Endothelial cell of umbilical vein (primary cell): Measurements from ENCODE around the gene TEX264. TPM values are rescaled to one million over a fixed set of nuclear protein-coding genes. Genes with fewer than 3 reads are reported as not detected.

Experiments
- BruUV-seq: library from RNA; stranded (reverse); fragments of 400-500 nt; replicated peaks from 2 replicates; lab custom pipeline; 2021; lab: Mats Ljungman, UMichigan
- CTCF ChIA-PET: fragments of 300-600, 350-600 bp; sonication (Branson Sonifier 250); formaldehyde crosslinking; loops from one replicate; lab custom pipeline; 2021; ENCODE audit warnings: antibody characterized with exemption, inconsistent platforms; lab: Charles Lee
- POLR2A ChIA-PET: fragments of 300-600, 350-600 bp; sonication (Branson Sonifier 250); formaldehyde crosslinking; loops from one replicate; lab custom pipeline; 2021; ENCODE audit warnings: antibody characterized with exemption, inconsistent platforms; lab: Charles Lee
- DNase-seq: peaks from one replicate; pipeline ENCODE4 v3.0.0-alpha.2; 2011; ENCODE audit warnings: low read depth, low spot score
- FAIRE-seq: peaks from 2 replicates; lab custom pipeline; 2011; peaks lifted over from hg19 to GRCh38; lab: Jason Lieb, UNC
- H2AFZ ChIP-seq: 2 replicates; pipeline ENCODE4 v1.6.0; 2012; ENCODE audit warnings: low read depth, low read length, control low read depth, inconsistent platforms
- H3K27ac ChIP-seq: 2 replicates; pipeline ENCODE4 v1.5.1; 2011; ENCODE audit warnings: low read depth, mild to moderate bottlenecking, control low read depth, low read length, moderate library complexity; ENCODE audit not compliant: insufficient read depth
- H3K27me3 ChIP-seq, 2 experiments: 2 replicates each; pipeline versions ENCODE4 v1.6.0 to v1.6.1; 2011; ENCODE audit warnings: low read length in 2 of 2, mixed read lengths in 1 of 2; ENCODE audit not compliant: control insufficient read depth in 2 of 2, insufficient read depth in 2 of 2
- H3K36me3 ChIP-seq, 2 experiments: 2 replicates in 1 of 2; 3 replicates in 1 of 2; pipeline ENCODE4 v1.5.1; 2011; ENCODE audit warnings: low read length in 2 of 2, mild to moderate bottlenecking in 1 of 2, moderate library complexity in 1 of 2; ENCODE audit not compliant: control insufficient read depth in 2 of 2, insufficient read depth in 2 of 2; ENCODE audit errors: extremely low read depth in 1 of 2
- H3K4me1 ChIP-seq: 3 replicates; pipeline ENCODE4 v1.5.1; 2011; ENCODE audit warnings: mild to moderate bottlenecking, low read length; ENCODE audit not compliant: control insufficient read depth, insufficient read depth; ENCODE audit errors: extremely low read depth
- H3K4me2 ChIP-seq: 2 replicates; pipeline ENCODE4 v1.6.1; 2011; ENCODE audit warnings: low read length, control low read depth, mixed read lengths; ENCODE audit not compliant: insufficient read depth
- H3K4me3 ChIP-seq, 3 experiments: fragments of 200-600 bp in 1 of 3; sonication (generic), shearing (Covaris generic) in 1 of 3; replicated peaks in 1 of 3; 2 replicates each; pipeline ENCODE4 v1.5.1; 2011 to 2016; ENCODE audit warnings: control low read depth in 3 of 3, low read length in 3 of 3, mild to moderate bottlenecking in 2 of 3, inconsistent platforms in 1 of 3, low read depth in 1 of 3, moderate library complexity in 1 of 3; ENCODE audit not compliant: insufficient read depth in 1 of 3
- H3K79me2 ChIP-seq: 2 replicates; pipeline ENCODE4 v1.6.0; 2012; ENCODE audit warnings: low read length, inconsistent platforms; ENCODE audit not compliant: control insufficient read depth, insufficient read depth
- H3K9ac ChIP-seq: replicated peaks from 2 replicates; pipeline ENCODE3; 2011; ENCODE audit warnings: low read length, control low read depth; ENCODE audit not compliant: insufficient read depth; ENCODE audit errors: extremely low read depth
- H3K9me1 ChIP-seq: replicated peaks from 3 replicates; pipeline ENCODE4 v1.6.0; 2011; ENCODE audit warnings: mild to moderate bottlenecking, low read length; ENCODE audit not compliant: control insufficient read depth, insufficient read depth; ENCODE audit errors: extremely low read depth
- H3K9me3 ChIP-seq: replicated peaks from 2 replicates; pipeline ENCODE4 v1.5.1; 2012; ENCODE audit warnings: low read length, inconsistent platforms; ENCODE audit not compliant: control insufficient read depth, insufficient read depth
- H4K20me1 ChIP-seq: replicated peaks from 2 replicates; pipeline ENCODE3; 2011; ENCODE audit warnings: mild to moderate bottlenecking, low read length; ENCODE audit not compliant: control insufficient read depth, insufficient read depth; ENCODE audit errors: extremely low read depth
- EZH2 ChIP-seq: IDR thresholded peaks from 2 replicates; pipeline ENCODE4 v1.6.1; 2012; ENCODE audit warnings: borderline replicate concordance, low read depth, mild to moderate bottlenecking, moderate library complexity, low read length, inconsistent platforms; ENCODE audit not compliant: severe bottlenecking
- FOS ChIP-seq: IDR thresholded peaks from 2 replicates; pipeline ENCODE4 v1.6.1; 2011; ENCODE audit warnings: mild to moderate bottlenecking, low read length, moderate library complexity, borderline replicate concordance; ENCODE audit not compliant: insufficient read depth
- GATA2 ChIP-seq: IDR thresholded peaks from 2 replicates; pipeline ENCODE4 v1.7.0; 2011; ENCODE audit warnings: low read depth, mild to moderate bottlenecking, moderate library complexity, mixed read lengths, low read length; ENCODE audit not compliant: insufficient read length, insufficient read depth
- JUN ChIP-seq: IDR thresholded peaks from 2 replicates; pipeline ENCODE4 v1.6.1; 2011; ENCODE audit warnings: borderline replicate concordance, low read depth; ENCODE audit not compliant: insufficient read length, insufficient read depth
- MYC ChIP-seq: IDR thresholded peaks from one replicate; pipeline ENCODE4 v1.6.1; 2011; ENCODE audit warnings: mild to moderate bottlenecking, low read depth, low read length
- POLR2A ChIP-seq: IDR thresholded peaks from 2 replicates; pipeline ENCODE4 v1.6.1; 2012; ENCODE audit warnings: low read depth, mild to moderate bottlenecking, control low read depth, low read length
- POLR2AphosphoS5 ChIP-seq: IDR thresholded peaks from 2 replicates; pipeline ENCODE4 v1.6.1; 2012; ENCODE audit warnings: low read depth, mild to moderate bottlenecking, control low read depth, low read length, moderate library complexity; ENCODE audit not compliant: insufficient read depth
- dilution Hi-C: fragments of 300-500 bp; cut with MboI; formaldehyde crosslinking; loops from one replicate; pipeline ENCODE4 v1.15.0; 2019; ENCODE audit warnings: low sequenced_read_pairs; ENCODE audit not compliant: extremely low pct_ligation_motif_present
- intact Hi-C: fragments of 100-400 bp; cut with micrococcal nuclease; formaldehyde crosslinking; loops from one replicate; pipeline ENCODE4 v1.10.0; 2022
- polyA plus RNA-seq, 4 experiments: library from polyadenylated mRNA; depleted of rRNA in 3 of 4; stranded (reverse) in 3 of 4; unstranded in 1 of 4; fragments of >200 nt; gene quantifications; 2 replicates each; pipeline versions ENCODE4 v1.2.1 to v1.2.3, GENCODE V29; 2011 to 2012; ENCODE audit warnings: missing spikeins in 1 of 4
- total RNA-seq: library from RNA; stranded (reverse); gene quantifications from 2 replicates; pipeline ENCODE4 v1.2.3, GENCODE V29; 2021
- TF ChIP-seq, protein P1 (sequence below): IDR thresholded peaks from 2 replicates; pipeline ENCODE4 v1.6.1; 2011; ENCODE audit not compliant: insufficient read depth, insufficient read length
- TF ChIP-seq, protein P2 (sequence below), 2 donors: IDR thresholded peaks; 1 replicate in 1 of 2; 2 replicates in 1 of 2; pipeline ENCODE4 v1.5.1; 2011; ENCODE audit warnings: low read length in 2 of 2, mild to moderate bottlenecking in 2 of 2, moderate library complexity in 2 of 2, control low read depth in 1 of 2, inconsistent platforms in 1 of 2, low read depth in 1 of 2; ENCODE audit not compliant: insufficient read depth in 1 of 2; ENCODE audit errors: extremely low read depth in 1 of 2

The TEX264 gene
- total and polyA plus RNA-seq, 2 donors (not counting 3 experiments of a cell fraction or from before 2014, with no cell fraction given): 29.0 to 89.7 TPM

DNA sequence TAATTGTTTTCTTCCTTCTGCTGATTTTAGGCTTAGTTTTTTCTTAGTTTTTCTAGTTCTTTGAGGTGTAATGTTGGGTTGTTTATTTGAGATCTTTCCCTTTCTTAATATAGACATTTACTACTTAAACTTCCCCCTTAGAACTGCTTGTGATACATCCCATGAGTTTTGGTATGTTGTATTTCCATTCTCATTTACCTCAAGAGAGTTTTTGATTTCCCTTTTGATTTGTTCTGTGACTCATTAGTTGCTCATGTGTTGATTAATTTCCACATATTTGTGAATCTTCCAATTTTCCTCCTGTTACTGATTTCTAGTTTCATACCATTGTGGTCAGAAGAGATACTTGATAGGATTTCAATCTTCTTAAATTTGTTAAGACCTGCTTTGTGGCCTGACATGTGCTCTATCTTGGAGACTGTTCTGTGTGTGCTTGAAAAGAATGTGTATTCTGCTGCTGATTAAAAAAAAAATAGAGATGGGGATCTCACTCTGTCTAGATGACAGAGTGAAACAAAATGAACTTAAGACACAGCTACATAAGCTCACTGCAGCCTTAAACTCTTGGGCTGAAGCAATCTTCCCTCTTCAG lies 58.1 kb downstream of the TEX264 start:
- H3K9me1 ChIP-seq: no peaks in the 10 kb centered on the region
- H3K4me3 ChIP-seq: no peak overlapping the region
- peaks cover 0 to 2% of the 10 kb centered on the region in 2 experiments for H3K27me3 ChIP-seq
- H3K27ac ChIP-seq: no peak overlapping the region
- no peak overlapping the region for H2AFZ ChIP-seq
- ChIA-PET POLR2A (no interaction called here), CTCF (interaction anchor here (1.9 kb wide), 1 partner anchor 10 kb away, joined by 11 read pairs; no protein-coding TSS in a partner anchor)
- no peaks in the 10 kb centered on the region for H3K4me1 ChIP-seq
- dilution Hi-C loops: no loop called here
- no peak overlapping the region for H3K9ac ChIP-seq
- H3K9me3 ChIP-seq: no peaks in the 10 kb centered on the region
- H4K20me1 ChIP-seq: no peaks in the 10 kb centered on the region
- no peak for TF ChIP-seq JUN
- no peak for TF ChIP-seq FOS
- no peak for TF ChIP-seq MYC
- no peak for TF ChIP-seq POLR2AphosphoS5
- TF ChIP-seq, protein P1, sequence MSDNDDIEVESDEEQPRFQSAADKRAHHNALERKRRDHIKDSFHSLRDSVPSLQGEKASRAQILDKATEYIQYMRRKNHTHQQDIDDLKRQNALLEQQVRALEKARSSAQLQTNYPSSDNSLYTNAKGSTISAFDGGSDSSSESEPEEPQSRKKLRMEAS: no peak
- TF ChIP-seq GATA2: no peak
- TF ChIP-seq EZH2: no peak
- no peak for TF ChIP-seq POLR2A
- TF ChIP-seq, protein P2, sequence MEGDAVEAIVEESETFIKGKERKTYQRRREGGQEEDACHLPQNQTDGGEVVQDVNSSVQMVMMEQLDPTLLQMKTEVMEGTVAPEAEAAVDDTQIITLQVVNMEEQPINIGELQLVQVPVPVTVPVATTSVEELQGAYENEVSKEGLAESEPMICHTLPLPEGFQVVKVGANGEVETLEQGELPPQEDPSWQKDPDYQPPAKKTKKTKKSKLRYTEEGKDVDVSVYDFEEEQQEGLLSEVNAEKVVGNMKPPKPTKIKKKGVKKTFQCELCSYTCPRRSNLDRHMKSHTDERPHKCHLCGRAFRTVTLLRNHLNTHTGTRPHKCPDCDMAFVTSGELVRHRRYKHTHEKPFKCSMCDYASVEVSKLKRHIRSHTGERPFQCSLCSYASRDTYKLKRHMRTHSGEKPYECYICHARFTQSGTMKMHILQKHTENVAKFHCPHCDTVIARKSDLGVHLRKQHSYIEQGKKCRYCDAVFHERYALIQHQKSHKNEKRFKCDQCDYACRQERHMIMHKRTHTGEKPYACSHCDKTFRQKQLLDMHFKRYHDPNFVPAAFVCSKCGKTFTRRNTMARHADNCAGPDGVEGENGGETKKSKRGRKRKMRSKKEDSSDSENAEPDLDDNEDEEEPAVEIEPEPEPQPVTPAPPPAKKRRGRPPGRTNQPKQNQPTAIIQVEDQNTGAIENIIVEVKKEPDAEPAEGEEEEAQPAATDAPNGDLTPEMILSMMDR (IDR thresholded peaks at IDR 0.05; ENCODE audit: extremely low read depth in 1 of 2, insufficient read depth in 1 of 2, low read depth in 1 of 2, low read length in 2 of 2): no peak
- DNase-seq: no peak
- intact Hi-C loops: no loop called here
- H3K79me2 ChIP-seq: no peaks in the 10 kb centered on the region
- H3K36me3 ChIP-seq: no peaks in the 10 kb centered on the region
- BruUV-seq: no TSS peak
- no peak for FAIRE-seq
- no peak overlapping the region for H3K4me2 ChIP-seq
